Transverse colon (tissue), 4 donors: ENCODE results near the gene CHIT1. TPM values are rescaled to one million over a fixed set of nuclear protein-coding genes. Genes with fewer than 3 reads are reported as not detected.
"Not testable (repeated sequence)": the region's sequence is repeated elsewhere in the genome, so short reads cannot be mapped to it uniquely, and the experiment has no call there.

Experiments
- DNase-seq: peaks from one replicate; pipeline ENCODE4 v3.0.0-alpha.2; 2019
- H3K27ac ChIP-seq, 4 donors: fragments of 200-600 bp; sonication (generic); 2 replicates each; pipeline ENCODE4 v1.5.1; 2016 to 2018; ENCODE audit warnings: inconsistent platforms in 4 of 4
- H3K27me3 ChIP-seq: fragments of 200-600 bp; sonication (generic); 2 replicates; pipeline ENCODE4 v1.5.1; 2017; ENCODE audit warnings: inconsistent platforms
- H3K36me3 ChIP-seq, 4 donors: fragments of 200-600 bp; sonication (generic); 2 replicates each; pipeline ENCODE4 v1.5.1; 2017 to 2019; ENCODE audit warnings: inconsistent platforms in 4 of 4
- H3K4me1 ChIP-seq, 4 donors: fragments of 200-600 bp; sonication (generic); 2 replicates each; pipeline ENCODE4 v1.5.1; 2017 to 2020; ENCODE audit warnings: inconsistent platforms in 4 of 4
- H3K4me3 ChIP-seq, 4 donors: fragments of 200-600 bp; sonication (generic); 1 replicate in 1 of 4; 2 replicates in 3 of 4; pipeline versions ENCODE4 v1.5.1 to v1.6.1; 2017 to 2019; ENCODE audit warnings: inconsistent platforms in 4 of 4
- H3K9me3 ChIP-seq, 2 donors: fragments of 200-600 bp; sonication (generic); 2 replicates each; pipeline ENCODE4 v1.5.1; 2017 to 2019; ENCODE audit warnings: inconsistent platforms in 2 of 2
- CTCF ChIP-seq, 5 experiments: fragments of 200-600 bp in 3 of 5; fragments of 450-650 bp in 2 of 5; sonication (generic) in 3 of 5; IDR thresholded peaks; 1 replicate in 2 of 5; 2 replicates in 3 of 5; pipeline ENCODE4 v1.5.1; 2016 to 2017; ENCODE audit warnings: antibody characterized with exemption in 5 of 5, inconsistent platforms in 3 of 5, mild to moderate bottlenecking in 2 of 5, moderate library complexity in 1 of 5
- EP300 ChIP-seq: sonication (generic); formaldehyde crosslinking; IDR thresholded peaks from one replicate; pipeline ENCODE4 v1.6.1; 2017; ENCODE audit warnings: antibody characterized with exemption, low read depth
- POLR2A ChIP-seq: fragments of 450-650 bp; IDR thresholded peaks from one replicate; pipeline ENCODE4 v1.6.1; 2016; ENCODE audit warnings: antibody characterized with exemption, mild to moderate bottlenecking, moderate library complexity
- POLR2AphosphoS5 ChIP-seq, 3 donors: sonication (generic); formaldehyde crosslinking; IDR thresholded peaks; one replicate each; pipeline ENCODE4 v1.6.1; 2016; ENCODE audit warnings: antibody characterized with exemption in 3 of 3
- WGBS, 2 donors: methylation state at CpG; one replicate each; pipeline ENCODE4 v1.1.5; 2018; ENCODE audit warnings: low coverage in 1 of 2; 5-methylcytosine and 5-hydroxymethylcytosine counted together
- in situ Hi-C, 4 donors: fragments of 200-750 bp; cut with MboI; loops; one replicate each; pipeline versions ENCODE4 v1.15.0 to v1.15.1; 2017; ENCODE audit warnings: low sequenced_read_pairs in 3 of 4, low pct_ligation_motif_present in 1 of 4, low pct_unique_long_range_greater_than_20kb in 1 of 4
- intact Hi-C: fragments of 100-400 bp; cut with DNase I; formaldehyde crosslinking; loops from one replicate; pipeline ENCODE4 v1.15.1; 2023; ENCODE audit warnings: low total_unique reads
- total RNA-seq, 4 donors: library from RNA; depleted of rRNA; stranded (reverse); fragments of >200 nt; gene quantifications; one replicate each; pipeline ENCODE4 v1.1.0, GENCODE V29; 2016

The CHIT1 gene
- total RNA-seq, 4 donors from 2014 or later = 0.79 TPM; not detected in 3

GRCh38 chr1:203239526-203240305 lies 10.2 kb upstream of the CHIT1 start:
- Histone ChIP-seq H3K27me3 (peaks cover 20% of the 10 kb centered on the region), H3K27ac (no peak overlapping the region), H3K36me3 (no peaks in the 10 kb centered on the region), H3K4me3 (no peak overlapping the region), H3K9me3 (no peaks in the 10 kb centered on the region), H3K4me1 (no peaks in the 10 kb centered on the region)
- no peak for TF ChIP-seq EP300
- no peak for TF ChIP-seq POLR2A
- TF ChIP-seq POLR2AphosphoS5 (IDR thresholded peaks at IDR 0.05) = no peak
- TF ChIP-seq CTCF (IDR thresholded peaks at IDR 0.05) = no peak
- intact Hi-C loops (no loop called here), in situ Hi-C loops (loop anchor here in 1 of 4 donors (25.0 kb wide), 1 partner anchor 473 kb away; no protein-coding TSS in a partner anchor)
- 65 to 72% methylated on average over 5 of the region's 5 CpGs for whole genome bisulfite sequencing, 2 donors
- no peak for DNase-seq

DNA sequence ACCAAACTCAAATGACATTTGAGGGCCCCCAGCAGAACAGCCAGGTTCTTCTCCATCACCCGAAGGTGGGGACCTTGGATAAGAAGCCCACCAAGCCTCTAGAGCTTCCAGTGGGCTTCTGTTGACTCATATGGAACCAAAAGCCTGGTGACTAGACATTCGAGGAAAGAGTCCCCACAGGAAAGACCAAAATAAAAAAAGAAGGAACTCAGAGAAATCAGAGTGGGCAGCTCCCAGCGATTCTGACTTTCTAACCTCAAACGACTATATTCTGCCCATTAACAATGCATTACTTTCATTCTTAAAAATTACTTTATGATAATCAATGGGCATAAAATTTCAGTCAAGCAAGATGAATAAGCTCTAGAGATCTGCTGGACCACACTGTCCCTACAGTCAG lies 9.6 kb upstream of the CHIT1 start:
- DNase-seq = no peak
- in situ Hi-C loops = loop anchor here in 1 of 4 donors (25.0 kb wide), 1 partner anchor 473 kb away; no protein-coding TSS in a partner anchor
- TF ChIP-seq EP300 (no peak), POLR2A (no peak), POLR2AphosphoS5 (IDR thresholded peaks at IDR 0.05) (no peak), CTCF (IDR thresholded peaks at IDR 0.05) (no peak)
- Histone ChIP-seq H3K36me3 (no peaks in the 10 kb centered on the region), H3K4me1 (no peaks in the 10 kb centered on the region), H3K4me3 (no peak overlapping the region), H3K27ac (no peak overlapping the region), H3K9me3 (no peaks in the 10 kb centered on the region), H3K27me3 (peaks cover 20% of the 10 kb centered on the region)
- intact Hi-C loops = no loop called here
- whole genome bisulfite sequencing, 2 donors = 50 to 59% methylated on average over 4 of the region's 4 CpGs

GRCh38 chr1:203238535-203238934 lies 9.1 kb upstream of the CHIT1 start:
- no peaks in the 10 kb centered on the region for H3K4me1 ChIP-seq

DNA sequence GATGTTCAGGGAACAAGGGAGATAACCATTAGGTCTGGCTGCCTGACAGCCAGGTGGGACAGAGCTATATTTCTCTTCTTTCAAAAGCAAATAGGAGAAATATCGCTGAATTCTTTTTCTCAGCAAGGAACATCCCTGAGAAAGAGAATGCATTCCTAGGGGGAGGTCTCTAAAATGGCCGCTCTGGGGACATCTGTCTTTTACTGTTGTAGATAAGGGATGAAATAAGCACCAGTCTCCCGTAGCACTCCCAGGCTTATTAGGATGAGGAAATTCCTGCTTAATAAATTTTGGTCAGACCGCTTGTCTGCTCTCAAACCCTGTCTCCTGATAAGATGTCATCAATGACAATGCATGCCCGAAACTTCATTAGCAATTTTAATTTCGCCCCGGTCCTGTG lies 5.4 kb upstream of the CHIT1 start:
- intact Hi-C loops, H3K9me3 ChIP-seq, H3K4me1 ChIP-seq, H3K27me3 ChIP-seq, H3K4me3 ChIP-seq, DNase-seq, H3K36me3 ChIP-seq, H3K27ac ChIP-seq: not testable (repeated sequence)
- in situ Hi-C loops = loop anchor here in 1 of 4 donors (25.0 kb wide), 1 partner anchor 477 kb away; no protein-coding TSS in a partner anchor
- 85 to 88% methylated on average over 7 of the region's 7 CpGs for WGBS, 2 donors

More at GRCh38 chr1:203238535-203238934, 9.1 kb upstream of the CHIT1 start:
- no peaks in the 10 kb centered on the region for H3K36me3 ChIP-seq
- no peak overlapping the region for H3K27ac ChIP-seq
- peaks cover 20% of the 10 kb centered on the region for H3K27me3 ChIP-seq
- H3K4me3 ChIP-seq = no peak overlapping the region
- no peak for DNase-seq
- in situ Hi-C loops = loop anchor here in 1 of 4 donors (25.0 kb wide), 1 partner anchor 474 kb away; no protein-coding TSS in a partner anchor
- TF ChIP-seq CTCF (IDR thresholded peaks at IDR 0.05) (no peak), POLR2A (no peak), EP300 (no peak), POLR2AphosphoS5 (IDR thresholded peaks at IDR 0.05) (no peak)
- intact Hi-C loops = no loop called here
- no peaks in the 10 kb centered on the region for H3K9me3 ChIP-seq
